Central memory CD8-positive, alpha-beta T cell (primary cell): ENCODE measurements around the gene HMX1.

Source experiments
- ATAC-seq: fragments of 150-1000 bp; cut with Tn5 transposase; replicated peaks from 2 replicates; pipeline ENCODE4 v1.10.0; 2022; ENCODE audit warnings: mild to moderate bottlenecking, moderate FRiP score, moderate number of reproducible peaks; ENCODE audit not compliant: poor library complexity, severe bottlenecking; ENCODE audit errors: extremely low read depth
- DNase-seq, 2 donors: peaks; one replicate each; pipeline ENCODE4 v3.0.0; 2021; ENCODE audit warnings: low spot score in 2 of 2
- H3K27ac Mint-ChIP-seq: one replicate; pipeline ENCODE4 v1.8.0; 2022; ENCODE audit warnings: low read depth, mild to moderate bottlenecking, moderate library complexity, mixed read lengths
- H3K27me3 Mint-ChIP-seq: one replicate; pipeline ENCODE4 v1.8.0; 2022; ENCODE audit warnings: mixed read lengths
- H3K36me3 Mint-ChIP-seq: one replicate; pipeline ENCODE4 v1.8.0; 2022; ENCODE audit warnings: mild to moderate bottlenecking, moderate library complexity, mixed read lengths; ENCODE audit not compliant: insufficient read depth
- H3K4me1 Mint-ChIP-seq: one replicate; pipeline ENCODE4 v1.8.0; 2022; ENCODE audit warnings: mixed read lengths
- H3K4me3 Mint-ChIP-seq: one replicate; pipeline ENCODE4 v1.8.0; 2022; ENCODE audit warnings: mild to moderate bottlenecking, moderate library complexity, mixed read lengths
- H3K9me3 Mint-ChIP-seq: one replicate; pipeline ENCODE4 v1.8.0; 2022; ENCODE audit warnings: mixed read lengths

The HMX1 gene

DNA sequence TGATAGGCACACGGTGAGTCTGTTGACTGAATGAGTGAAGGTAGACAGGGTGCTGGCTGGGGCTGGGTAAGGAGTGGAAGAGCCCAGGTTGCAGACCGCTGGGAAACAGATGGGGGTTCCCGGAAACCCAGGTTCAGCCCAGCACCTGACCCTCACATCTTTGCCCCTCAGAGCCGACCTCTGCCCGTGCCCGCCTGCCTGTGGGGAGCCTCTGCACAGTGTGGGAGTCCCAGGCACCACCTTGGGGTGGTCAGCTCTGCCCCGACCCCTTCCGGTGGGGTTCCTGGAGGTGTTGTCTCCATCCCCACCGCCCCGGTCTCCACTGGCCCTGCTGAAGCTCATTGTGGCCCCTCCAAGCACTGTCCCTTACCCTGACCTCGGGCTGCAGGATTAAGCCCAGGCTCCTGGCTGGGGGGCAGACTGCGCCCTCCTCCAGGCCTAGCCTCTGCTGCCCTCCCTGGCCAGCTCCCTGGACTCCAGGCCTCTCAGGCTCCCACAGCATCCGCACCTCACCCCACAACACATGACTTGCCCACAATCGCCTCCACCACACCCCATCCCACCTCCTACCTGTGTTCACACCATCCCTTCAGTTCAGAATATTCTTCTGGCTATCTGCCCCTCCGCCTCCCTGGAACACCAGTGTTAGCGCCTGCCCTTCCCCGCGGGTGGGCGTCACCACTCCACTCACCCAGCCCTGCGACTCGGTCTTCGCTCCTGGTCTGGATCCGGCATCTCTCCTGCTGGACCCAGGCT, 21.4 kb downstream of the HMX1 start:
- no peak overlapping the region for H3K27ac Mint-ChIP-seq
- H3K36me3 Mint-ChIP-seq = no peaks in the 10 kb centered on the region
- no peak for ATAC-seq
- H3K4me1 Mint-ChIP-seq = no peaks in the 10 kb centered on the region
- H3K9me3 Mint-ChIP-seq = no peaks in the 10 kb centered on the region
- peaks cover 20% of the 10 kb centered on the region for H3K27me3 Mint-ChIP-seq
- no peak for DNase-seq
- H3K4me3 Mint-ChIP-seq = no peak overlapping the region

DNA sequence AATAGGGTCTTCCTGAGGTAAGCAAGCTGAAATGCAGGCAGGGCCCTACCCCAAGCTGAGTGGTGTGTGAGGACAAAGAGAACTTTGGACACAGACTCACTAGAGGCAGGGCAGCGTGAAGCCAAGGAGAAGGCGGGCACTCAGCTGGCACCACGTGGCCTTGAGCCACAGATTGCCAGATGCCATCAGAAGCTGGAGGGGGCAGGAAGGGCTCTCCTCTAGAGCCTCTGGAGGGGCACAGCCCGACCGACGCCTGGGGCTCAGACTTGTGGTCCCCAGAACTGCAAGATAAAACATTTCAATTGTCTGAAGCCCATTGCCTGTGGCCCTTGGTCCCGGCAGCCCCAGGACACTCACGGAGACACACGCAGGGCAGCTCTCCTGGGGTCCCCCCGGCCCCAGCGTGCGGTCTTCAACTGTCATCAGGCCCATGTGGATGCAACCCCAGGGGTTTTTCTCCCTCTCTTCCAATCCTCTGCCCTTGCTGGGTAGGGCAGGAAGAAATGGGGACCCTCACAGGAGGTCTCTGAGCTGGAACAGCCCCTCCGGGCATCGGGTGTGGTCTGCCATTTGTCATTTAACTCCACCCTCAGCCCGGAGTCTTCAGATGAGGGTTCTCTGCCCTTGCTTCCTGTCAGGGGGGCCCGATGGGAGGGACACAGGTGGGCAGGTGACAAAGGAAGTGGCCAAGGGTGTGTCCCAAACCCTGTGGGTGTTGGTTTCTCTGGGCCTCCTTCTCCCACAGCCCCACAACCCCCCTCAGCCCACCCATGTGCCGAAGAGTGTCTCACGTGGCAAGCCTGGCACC, 22.2 kb downstream of the HMX1 start:
- H3K4me1 Mint-ChIP-seq = no peaks in the 10 kb centered on the region
- no peak overlapping the region for H3K27ac Mint-ChIP-seq
- no peak overlapping the region for H3K4me3 Mint-ChIP-seq
- no peak for ATAC-seq
- no peaks in the 10 kb centered on the region for H3K9me3 Mint-ChIP-seq
- peaks cover 12% of the 10 kb centered on the region for H3K27me3 Mint-ChIP-seq
- H3K36me3 Mint-ChIP-seq = no peaks in the 10 kb centered on the region
- DNase-seq = no peak

- ATAC-seq = no peak
- Mint-ChIP-seq H3K4me3 (no peak overlapping the region), H3K9me3 (no peaks in the 10 kb centered on the region), H3K36me3 (no peaks in the 10 kb centered on the region), H3K4me1 (no peaks in the 10 kb centered on the region), H3K27me3 (peaks cover 8% of the 10 kb centered on the region), H3K27ac (no peak overlapping the region)
- no peak for DNase-seq
Observed at GRCh38 chr4:8848507-8849265, 23.0 kb downstream of the HMX1 start.

- ATAC-seq = no peak
- no peaks in the 10 kb centered on the region for H3K9me3 Mint-ChIP-seq
- no peak overlapping the region for H3K4me3 Mint-ChIP-seq
- H3K36me3 Mint-ChIP-seq = no peaks in the 10 kb centered on the region
- no peaks in the 10 kb centered on the region for H3K4me1 Mint-ChIP-seq
- no peak for DNase-seq
- H3K27me3 Mint-ChIP-seq = peaks cover 8% of the 10 kb centered on the region
- H3K27ac Mint-ChIP-seq = no peak overlapping the region
Observed at GRCh38 chr4:8847764-8848163, 23.9 kb downstream of the HMX1 start.

DNA sequence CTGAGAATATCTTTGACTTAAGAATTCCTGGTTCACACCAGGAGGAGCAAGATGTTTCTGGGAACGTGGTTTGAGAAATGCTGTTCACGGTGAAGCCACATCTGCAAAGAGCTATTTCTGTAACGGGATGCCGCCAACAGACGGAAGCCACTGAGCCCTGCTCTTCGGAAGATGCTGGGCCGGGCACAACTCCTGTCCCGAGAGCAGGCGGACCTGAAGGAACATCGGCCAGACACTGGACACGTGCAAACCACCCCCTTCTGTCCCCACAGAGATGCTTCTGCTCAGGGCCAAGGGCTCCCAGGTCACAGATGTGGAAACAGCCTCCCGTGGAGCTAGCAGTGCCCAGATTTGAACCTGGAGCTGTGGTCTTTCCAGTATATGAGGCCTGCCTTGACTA, 24.3 kb downstream of the HMX1 start:
- DNase-seq = no peak
- Mint-ChIP-seq H3K27ac (no peak overlapping the region), H3K4me1 (no peaks in the 10 kb centered on the region), H3K9me3 (no peaks in the 10 kb centered on the region), H3K4me3 (no peak overlapping the region), H3K36me3 (no peaks in the 10 kb centered on the region), H3K27me3 (peaks cover 8% of the 10 kb centered on the region)
- ATAC-seq = no peak

- DNase-seq = no peak
- no peak for ATAC-seq
- H3K27ac Mint-ChIP-seq = no peak overlapping the region
- H3K4me3 Mint-ChIP-seq = no peak overlapping the region
- H3K36me3 Mint-ChIP-seq = no peaks in the 10 kb centered on the region
- no peaks in the 10 kb centered on the region for H3K9me3 Mint-ChIP-seq
- peaks cover 8% of the 10 kb centered on the region for H3K27me3 Mint-ChIP-seq
- no peaks in the 10 kb centered on the region for H3K4me1 Mint-ChIP-seq
Observed at GRCh38 chr4:8846826-8847225, 24.8 kb downstream of the HMX1 start.

- Mint-ChIP-seq H3K27me3 (peaks cover 8% of the 10 kb centered on the region), H3K9me3 (no peaks in the 10 kb centered on the region), H3K27ac (no peak overlapping the region), H3K4me1 (no peaks in the 10 kb centered on the region), H3K4me3 (no peak overlapping the region), H3K36me3 (no peaks in the 10 kb centered on the region)
- no peak for ATAC-seq
- DNase-seq = no peak
Observed at GRCh38 chr4:8846046-8846720, 25.5 kb downstream of the HMX1 start.

GRCh38 chr4:8844976-8845690, 26.5 kb downstream of the HMX1 start:
- Mint-ChIP-seq H3K4me3 (no peak overlapping the region), H3K27ac (no peak overlapping the region), H3K27me3 (peaks cover 8% of the 10 kb centered on the region), H3K36me3 (no peaks in the 10 kb centered on the region), H3K4me1 (no peaks in the 10 kb centered on the region), H3K9me3 (no peaks in the 10 kb centered on the region)
- no peak for DNase-seq
- no peak for ATAC-seq

DNA sequence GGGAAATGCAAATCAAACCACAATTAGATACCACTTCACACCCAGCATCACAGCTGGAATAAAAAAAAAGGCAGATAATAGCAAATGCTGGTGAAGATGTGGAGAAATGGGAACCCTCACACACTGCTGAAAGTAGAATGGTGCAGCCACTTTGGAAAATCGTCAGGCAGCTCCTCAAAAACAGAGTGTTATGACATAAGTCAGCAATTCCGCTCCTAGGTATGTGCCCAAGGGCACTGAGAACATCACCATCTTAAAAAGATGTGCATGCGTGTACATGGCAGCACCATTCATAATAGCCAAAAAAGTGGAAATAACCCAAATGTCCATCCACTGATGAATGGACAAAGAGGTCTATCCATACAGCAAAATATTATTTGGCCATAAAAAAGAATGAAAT, 28.0 kb downstream of the HMX1 start:
- no peaks in the 10 kb centered on the region for H3K4me1 Mint-ChIP-seq
- DNase-seq (no peak), ATAC-seq (no peak)
- H3K27ac Mint-ChIP-seq = no peak overlapping the region
- peaks cover 2% of the 10 kb centered on the region for H3K27me3 Mint-ChIP-seq
- H3K9me3 Mint-ChIP-seq = no peaks in the 10 kb centered on the region
- no peak overlapping the region for H3K4me3 Mint-ChIP-seq
- H3K36me3 Mint-ChIP-seq = no peaks in the 10 kb centered on the region

GRCh38 chr4:8842614-8843013, 29.0 kb downstream of the HMX1 start:
- Mint-ChIP-seq H3K4me3 (no peak overlapping the region), H3K27ac (no peak overlapping the region), H3K4me1 (no peaks in the 10 kb centered on the region), H3K27me3 (no peaks in the 10 kb centered on the region), H3K9me3 (no peaks in the 10 kb centered on the region), H3K36me3 (no peaks in the 10 kb centered on the region)
- no peak for ATAC-seq
- DNase-seq = no peak

GRCh38 chr4:8841678-8842268, 29.9 kb downstream of the HMX1 start:
- Mint-ChIP-seq H3K27me3 (no peaks in the 10 kb centered on the region), H3K36me3 (no peaks in the 10 kb centered on the region), H3K4me3 (no peak overlapping the region), H3K27ac (no peak overlapping the region), H3K4me1 (no peaks in the 10 kb centered on the region), H3K9me3 (no peaks in the 10 kb centered on the region)
- no peak for ATAC-seq
- no peak for DNase-seq
